H1 (cell line): ENCODE data around the gene TRABD2B. TPM values are rescaled to one million over a fixed set of nuclear protein-coding genes. Genes with fewer than 3 reads are reported as not detected.

Experiments
- CHD7 ChIP-seq: fragments of 300-600 bp; sonication (generic); IDR thresholded peaks from 2 replicates; pipeline ENCODE4 v1.7.1; 2012; ENCODE audit warnings: low read length, moderate library complexity, mild to moderate bottlenecking, inconsistent platforms; ENCODE audit not compliant: insufficient replicate concordance
- JUN ChIP-seq: IDR thresholded peaks from 2 replicates; pipeline ENCODE4 v1.6.1; 2011; ENCODE audit warnings: low read depth, mild to moderate bottlenecking, improper control_type of control experiment, low read length
- polyA plus RNA-seq, 7 experiments: library from polyadenylated mRNA; depleted of rRNA in 3 of 7; stranded (reverse) in 5 of 7; unstranded in 2 of 7; fragments of >200 nt in 5 of 7; fragments of 200-250 nt in 2 of 7; gene quantifications; 1 replicate in 5 of 7; 2 replicates in 1 of 7; 4 replicates in 1 of 7; pipeline versions ENCODE4 v1.2.1 to v1.2.3, GENCODE V29; 2011 to 2013; ENCODE audit warnings: missing spikeins in 2 of 7, mixed read lengths in 2 of 7
- total RNA-seq: library from RNA; stranded (reverse); fragmentation: NEBNext Ultra II Directional; extraction: Animal tissue kit (Norgen Biotek cat#: 25700); gene quantifications from 2 replicates; pipeline ENCODE4 v1.2.1, GENCODE V29; 2021

Gene TRABD2B
- total and polyA plus RNA-seq, 2 of the 8 experiments (the other 6 are each of a cell fraction or from before 2014, with no cell fraction given), result 0.95 to 3.4 TPM

GRCh38 chr1:47927165-47927564 is 70.0 kb downstream of the TRABD2B start (continued):
- no peak for TF ChIP-seq CHD7
- TF ChIP-seq JUN, result no peak
